Measurements from ENCODE around the gene COPS6. TPM values are rescaled to one million over a fixed set of nuclear protein-coding genes. Genes with fewer than 3 reads are reported as not detected.

The COPS6 gene
- total RNA-seq, 4 donors from 2014 or later, result 40.7 to 83.6 (median 62.9) TPM

DNA sequence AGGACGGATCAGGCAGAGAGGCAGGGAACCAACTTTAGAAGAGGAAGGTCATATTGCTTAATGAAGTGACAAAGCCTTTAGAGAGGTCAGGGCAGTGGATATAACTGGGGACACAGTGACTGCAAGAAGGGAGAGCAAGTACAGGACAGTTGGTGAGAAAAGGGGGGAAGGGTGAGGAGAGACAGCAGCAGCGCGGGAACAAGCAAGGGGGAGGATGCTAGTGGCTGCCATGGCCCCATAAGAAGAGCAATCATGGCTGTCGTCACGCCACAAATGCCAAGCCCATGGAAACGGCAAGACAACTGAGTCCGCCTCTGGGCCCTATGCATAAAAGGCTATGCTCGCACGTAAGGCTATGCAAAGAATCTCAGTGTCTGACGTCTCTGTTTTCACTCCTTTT is 16.3 kb upstream of the COPS6 start:
- Histone ChIP-seq H3K4me1 (no peaks in the 10 kb centered on the region), H3K9me3 (peaks cover 0 to 25% (median 0%) of the 10 kb centered on the region in 3 donors), H3K36me3 (peaks cover 15 to 100% of the 10 kb centered on the region in 2 donors), H3K27me3 (no peaks in the 10 kb centered on the region), H3K4me3 (no peak overlapping the region), H3K27ac (no peak overlapping the region)
- ATAC-seq, result no peak
- TF ChIP-seq EP300 (IDR thresholded peaks at IDR 0.05) (no peak), POLR2AphosphoS5 (IDR thresholded peaks at IDR 0.05) (no peak), POLR2A (IDR thresholded peaks at IDR 0.05) (no peak)
- TF ChIP-seq, protein P1, sequence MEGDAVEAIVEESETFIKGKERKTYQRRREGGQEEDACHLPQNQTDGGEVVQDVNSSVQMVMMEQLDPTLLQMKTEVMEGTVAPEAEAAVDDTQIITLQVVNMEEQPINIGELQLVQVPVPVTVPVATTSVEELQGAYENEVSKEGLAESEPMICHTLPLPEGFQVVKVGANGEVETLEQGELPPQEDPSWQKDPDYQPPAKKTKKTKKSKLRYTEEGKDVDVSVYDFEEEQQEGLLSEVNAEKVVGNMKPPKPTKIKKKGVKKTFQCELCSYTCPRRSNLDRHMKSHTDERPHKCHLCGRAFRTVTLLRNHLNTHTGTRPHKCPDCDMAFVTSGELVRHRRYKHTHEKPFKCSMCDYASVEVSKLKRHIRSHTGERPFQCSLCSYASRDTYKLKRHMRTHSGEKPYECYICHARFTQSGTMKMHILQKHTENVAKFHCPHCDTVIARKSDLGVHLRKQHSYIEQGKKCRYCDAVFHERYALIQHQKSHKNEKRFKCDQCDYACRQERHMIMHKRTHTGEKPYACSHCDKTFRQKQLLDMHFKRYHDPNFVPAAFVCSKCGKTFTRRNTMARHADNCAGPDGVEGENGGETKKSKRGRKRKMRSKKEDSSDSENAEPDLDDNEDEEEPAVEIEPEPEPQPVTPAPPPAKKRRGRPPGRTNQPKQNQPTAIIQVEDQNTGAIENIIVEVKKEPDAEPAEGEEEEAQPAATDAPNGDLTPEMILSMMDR (IDR thresholded peaks at IDR 0.05), result no peak
- WGBS, 2 donors (ENCODE audit: low coverage in 1 of 2), result 96 to 100% methylated on average over 10 of the region's 10 CpGs

DNA sequence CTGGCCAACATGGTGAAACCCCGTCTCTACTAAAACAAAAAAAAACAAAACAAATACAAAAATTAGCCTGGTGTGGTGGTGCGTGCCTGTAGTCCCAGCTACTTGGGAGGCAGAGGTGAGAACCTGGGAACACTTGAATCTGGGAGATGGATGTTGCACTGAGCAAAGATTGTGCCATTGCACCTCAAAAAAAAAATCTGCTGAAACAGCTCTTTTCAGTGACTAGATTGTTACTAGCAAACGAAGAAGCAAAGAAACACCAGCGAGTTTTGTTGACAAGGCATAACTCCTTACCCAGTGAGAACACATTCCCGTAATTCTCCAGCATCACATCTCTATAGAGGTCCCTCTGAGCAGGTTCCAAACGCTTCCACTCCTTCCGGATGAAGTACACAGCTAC is 13.9 kb upstream of the COPS6 start:
- ATAC-seq, result no peak
- Histone ChIP-seq H3K4me3 (no peak overlapping the region), H3K4me1 (peaks cover 0 to 22% (median 7%) of the 10 kb centered on the region in 3 donors), H3K27me3 (no peaks in the 10 kb centered on the region), H3K9me3 (peaks cover 0 to 25% (median 0%) of the 10 kb centered on the region in 3 donors), H3K36me3 (peaks cover 15 to 100% of the 10 kb centered on the region in 2 donors), H3K27ac (no peak overlapping the region)
- TF ChIP-seq EP300 (IDR thresholded peaks at IDR 0.05), result no peak
- TF ChIP-seq, protein P1 (IDR thresholded peaks at IDR 0.05), result no peak
- no peak for TF ChIP-seq POLR2AphosphoS5 (IDR thresholded peaks at IDR 0.05)
- TF ChIP-seq POLR2A (IDR thresholded peaks at IDR 0.05), result no peak
- 79 to 97% methylated on average over 7 of the region's 7 CpGs for WGBS, 2 donors (ENCODE audit: low coverage in 1 of 2)

DNA sequence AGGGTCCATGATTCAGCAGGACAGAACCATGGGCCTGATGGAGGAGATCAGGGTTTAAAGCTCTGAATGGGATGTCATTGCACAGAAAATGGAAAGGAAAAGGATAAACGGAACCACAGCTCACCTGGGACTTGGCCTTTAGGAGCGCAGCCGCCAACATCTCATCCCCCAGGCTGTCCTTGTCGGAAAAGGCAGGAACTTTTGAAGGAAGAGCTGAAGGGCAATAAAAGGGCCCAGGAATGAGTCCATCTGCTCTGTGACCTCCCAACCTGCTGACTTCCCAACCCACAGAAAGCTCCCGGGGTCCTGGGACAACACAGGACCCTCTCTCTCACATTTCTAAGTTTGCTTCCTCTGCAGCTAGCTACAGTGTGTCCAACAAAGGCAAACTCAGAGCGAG is 13.4 kb upstream of the COPS6 start:
- no peak overlapping the region for H3K4me3 ChIP-seq
- H3K4me1 ChIP-seq, result peaks cover 0 to 28% (median 13%) of the 10 kb centered on the region in 3 donors
- peaks cover 15 to 98% of the 10 kb centered on the region in 2 donors for H3K36me3 ChIP-seq
- WGBS, 2 donors (ENCODE audit: low coverage in 1 of 2), result 92% methylated on average over 5 of the region's 6 CpGs; no CpG with 5 or more reads in 1 of the 2 donors
- no peak overlapping the region for H3K27ac ChIP-seq
- TF ChIP-seq POLR2AphosphoS5 (IDR thresholded peaks at IDR 0.05), result no peak
- TF ChIP-seq EP300 (IDR thresholded peaks at IDR 0.05), result no peak
- no peak for TF ChIP-seq POLR2A (IDR thresholded peaks at IDR 0.05)
- TF ChIP-seq, protein P1 (IDR thresholded peaks at IDR 0.05), result no peak
- ATAC-seq, result no peak
- H3K9me3 ChIP-seq, result peaks cover 0 to 24% (median 0%) of the 10 kb centered on the region in 3 donors
- H3K27me3 ChIP-seq, result no peaks in the 10 kb centered on the region

DNA sequence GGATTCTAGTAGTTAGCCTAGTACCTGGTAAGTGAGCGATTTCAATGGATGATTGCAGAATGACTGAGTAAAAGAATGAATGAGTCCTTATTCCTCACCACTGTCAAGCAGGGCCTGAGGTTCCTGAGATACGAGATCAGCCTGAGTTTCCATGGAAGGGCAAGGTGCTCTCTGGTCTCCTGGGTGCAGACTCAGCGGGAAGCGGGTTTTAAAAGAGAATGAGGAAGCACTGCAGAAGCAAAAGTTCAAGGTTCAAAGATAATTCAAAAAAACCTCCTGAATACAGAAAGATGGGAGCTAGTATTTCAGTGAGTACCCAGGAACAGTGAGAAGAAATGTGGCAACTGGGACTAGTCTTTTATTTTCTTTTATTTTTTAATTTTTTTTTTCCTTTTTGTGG is 11.6 kb upstream of the COPS6 start:
- Histone ChIP-seq H3K27me3 (no peaks in the 10 kb centered on the region), H3K9me3 (peaks cover 0 to 6% (median 0%) of the 10 kb centered on the region in 3 donors), H3K4me3 (no peak overlapping the region), H3K36me3 (peaks cover 5 to 80% of the 10 kb centered on the region in 2 donors), H3K27ac (no peak overlapping the region), H3K4me1 (peaks cover 0 to 39% (median 22%) of the 10 kb centered on the region in 3 donors)
- no peak for TF ChIP-seq POLR2A (IDR thresholded peaks at IDR 0.05)
- no peak for TF ChIP-seq EP300 (IDR thresholded peaks at IDR 0.05)
- TF ChIP-seq, protein P1 (IDR thresholded peaks at IDR 0.05), result no peak
- no peak for TF ChIP-seq POLR2AphosphoS5 (IDR thresholded peaks at IDR 0.05)
- ATAC-seq, result no peak
- 84 to 88% methylated on average over 4 of the region's 4 CpGs for WGBS, 2 donors (ENCODE audit: low coverage in 1 of 2)

DNA sequence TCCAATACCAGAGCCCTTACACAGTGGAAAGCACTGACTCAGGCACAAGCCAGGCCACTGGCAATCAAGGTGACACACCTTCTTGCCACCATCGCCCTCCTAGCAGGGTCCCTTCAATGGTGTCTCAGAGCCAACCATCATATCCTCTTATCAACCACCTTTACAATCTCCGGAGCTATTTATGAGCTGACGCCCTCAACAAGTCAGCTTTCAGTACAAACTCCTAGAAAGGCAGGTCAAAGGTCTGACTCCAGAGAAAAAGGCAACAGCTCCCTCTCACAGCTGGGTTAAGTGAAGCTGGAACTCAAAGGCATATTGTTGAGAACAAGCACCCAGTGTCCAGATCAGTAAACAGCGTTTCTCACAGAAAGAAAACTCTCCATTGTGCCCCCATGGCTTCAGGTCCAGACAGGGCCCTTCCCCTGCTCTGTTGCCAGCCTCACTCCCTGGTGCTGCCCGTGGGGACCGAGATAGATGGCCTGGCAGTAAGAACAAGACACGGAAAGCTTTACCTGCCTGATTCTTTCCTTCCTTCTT is 9.7 kb upstream of the COPS6 start:
- no peaks in the 10 kb centered on the region for H3K27me3 ChIP-seq
- H3K27ac ChIP-seq, result no peak overlapping the region
- H3K4me3 ChIP-seq, result no peak overlapping the region
- TF ChIP-seq POLR2A (IDR thresholded peaks at IDR 0.05) (no peak), EP300 (IDR thresholded peaks at IDR 0.05) (no peak), POLR2AphosphoS5 (IDR thresholded peaks at IDR 0.05) (no peak)
- TF ChIP-seq, protein P1 (IDR thresholded peaks at IDR 0.05), result no peak
- H3K9me3 ChIP-seq, result no peaks in the 10 kb centered on the region
- H3K36me3 ChIP-seq, result peaks cover 0 to 61% of the 10 kb centered on the region in 2 donors
- no peak for ATAC-seq
- peaks cover 0 to 47% (median 22%) of the 10 kb centered on the region in 3 donors for H3K4me1 ChIP-seq
- 53 to 70% methylated on average over 2 to 7 of the region's 7 CpGs for WGBS, 2 donors (ENCODE audit: low coverage in 1 of 2)
